Fibroblast of lung (primary cell): Measurements from ENCODE around the gene EBLN2. TPM values are rescaled to one million over a fixed set of nuclear protein-coding genes. Genes with fewer than 3 reads are reported as not detected.

ENCODE experiments used
- DNase-seq, 2 donors: peaks; one replicate each; pipeline versions ENCODE4 v3.0.0 to v3.0.0-alpha.2; 2010; ENCODE audit warnings: low read depth in 2 of 2
- H2AFZ ChIP-seq: 2 replicates; pipeline ENCODE4 v1.5.1; 2012; ENCODE audit warnings: low read length, control low read depth, inconsistent platforms
- H3K27ac ChIP-seq: 2 replicates; pipeline ENCODE4 v1.5.1; 2011; ENCODE audit warnings: low read length, control low read depth; ENCODE audit not compliant: insufficient read depth
- H3K27me3 ChIP-seq: 2 replicates; pipeline ENCODE4 v1.5.1; 2011; ENCODE audit warnings: mild to moderate bottlenecking, low read length; ENCODE audit not compliant: control insufficient read depth, insufficient read depth
- H3K36me3 ChIP-seq: 2 replicates; pipeline ENCODE4 v1.5.1; 2011; ENCODE audit warnings: low read length; ENCODE audit not compliant: control insufficient read depth, insufficient read depth
- H3K4me1 ChIP-seq: 2 replicates; pipeline ENCODE4 v1.5.1; 2011; ENCODE audit warnings: low read length; ENCODE audit not compliant: control insufficient read depth, insufficient read depth; ENCODE audit errors: extremely low read depth
- H3K4me2 ChIP-seq: 2 replicates; pipeline ENCODE4 v1.5.1; 2011; ENCODE audit warnings: low read length, control low read depth; ENCODE audit not compliant: insufficient read depth; ENCODE audit errors: extremely low read depth
- H3K4me3 ChIP-seq, 4 experiments: fragments of 200-600 bp in 1 of 4; sonication (generic) in 1 of 4; replicated peaks in 1 of 4; 2 replicates each; pipeline ENCODE4 v1.5.1; 2011 to 2016; ENCODE audit warnings: low read length in 4 of 4, low read depth in 3 of 4, mild to moderate bottlenecking in 3 of 4, control low read depth in 2 of 4, inconsistent platforms in 1 of 4, mixed read lengths in 1 of 4; ENCODE audit not compliant: insufficient read depth in 1 of 4; ENCODE audit errors: control extremely low read depth in 1 of 4
- H3K79me2 ChIP-seq: 2 replicates; pipeline ENCODE4 v1.5.1; 2012; ENCODE audit warnings: mild to moderate bottlenecking, low read length, inconsistent platforms; ENCODE audit not compliant: control insufficient read depth, insufficient read depth
- H3K9ac ChIP-seq: 2 replicates; pipeline ENCODE4 v1.5.1; 2011; ENCODE audit warnings: mild to moderate bottlenecking, low read length, control low read depth; ENCODE audit not compliant: insufficient read depth
- H3K9me3 ChIP-seq: 2 replicates; pipeline ENCODE4 v1.5.1; 2012; ENCODE audit warnings: low read depth, low read length; ENCODE audit not compliant: control insufficient read depth, insufficient read depth
- H4K20me1 ChIP-seq: 2 replicates; pipeline ENCODE4 v1.5.1; 2011; ENCODE audit warnings: low read length; ENCODE audit not compliant: control insufficient read depth, insufficient read depth; ENCODE audit errors: extremely low read depth
- CTCF ChIP-seq, 2 donors: IDR thresholded peaks in 1 of 2; conservative IDR thresholded peaks in 1 of 2; 1 replicate in 1 of 2; 2 replicates in 1 of 2; pipeline ENCODE4 v1.5.1; 2011 to 2012; ENCODE audit warnings: low read length in 2 of 2, control low read depth in 1 of 2, inconsistent platforms in 1 of 2, low read depth in 1 of 2, mild to moderate bottlenecking in 1 of 2
- EZH2 ChIP-seq: IDR thresholded peaks from 2 replicates; pipeline ENCODE4 v1.5.1; 2012; ENCODE audit warnings: low read length, control low read depth, mild to moderate bottlenecking; ENCODE audit errors: missing control alignments
- polyA plus RNA-seq, 2 donors: library from polyadenylated mRNA; depleted of rRNA in 1 of 2; stranded (reverse) in 1 of 2; unstranded in 1 of 2; fragments of >200 nt; gene quantifications; 2 replicates each; pipeline ENCODE4 v1.2.1, GENCODE V29; 2011 to 2012; ENCODE audit warnings: missing spikeins in 1 of 2
- total RNA-seq: library from RNA; depleted of rRNA; stranded (reverse); fragments of >200 nt; gene quantifications from 2 replicates; pipeline ENCODE4 v1.2.1, GENCODE V29; 2014

The EBLN2 gene
- total and polyA plus RNA-seq, 2 donors (not counting 1 experiment from before 2014, with no cell fraction given), result 0.87 to 3.0 TPM

- Histone ChIP-seq H4K20me1 (no peaks in the 10 kb centered on the region), H2AFZ (no peak overlapping the region), H3K36me3 (no peaks in the 10 kb centered on the region), H3K4me3 (no peak overlapping the region), H3K27ac (peak overlapping the region; percentile 19), H3K4me1 (peaks cover 3% of the 10 kb centered on the region), H3K4me2 (peak overlapping the region; percentile 20), H3K27me3 (no peaks in the 10 kb centered on the region), H3K9me3 (no peaks in the 10 kb centered on the region), H3K9ac (no peak overlapping the region), H3K79me2 (peaks cover 50% of the 10 kb centered on the region)
- TF ChIP-seq EZH2 (no peak), CTCF (conservative IDR thresholded peaks at IDR 0.05 in 1 of 2, IDR thresholded peaks at IDR 0.05 in 1 of 2; ENCODE audit: low read depth in 1 of 2, low read length in 2 of 2) (no peak)
- DNase-seq, result no peak
Observed at GRCh38 chr3:73055583-73055982, 5.9 kb upstream of the EBLN2 start.

- Histone ChIP-seq H3K4me1 (peaks cover 3% of the 10 kb centered on the region), H3K27ac (peak overlapping the region; percentile 19), H3K79me2 (peaks cover 44% of the 10 kb centered on the region), H3K27me3 (no peaks in the 10 kb centered on the region), H3K9me3 (no peaks in the 10 kb centered on the region), H3K9ac (no peak overlapping the region), H3K4me2 (peak overlapping the region; percentile 13), H3K36me3 (no peaks in the 10 kb centered on the region), H3K4me3 (no peak overlapping the region), H4K20me1 (no peaks in the 10 kb centered on the region), H2AFZ (no peak overlapping the region)
- DNase-seq, result peak in 1 of 2 donors; percentile 81
- peak in 1 of 2 donors; percentile 46 for TF ChIP-seq CTCF (conservative IDR thresholded peaks at IDR 0.05 in 1 of 2, IDR thresholded peaks at IDR 0.05 in 1 of 2; ENCODE audit: low read depth in 1 of 2, low read length in 2 of 2)
- TF ChIP-seq EZH2, result no peak
Observed at GRCh38 chr3:73056014-73056844, 5.2 kb upstream of the EBLN2 start.

- TF ChIP-seq EZH2, result no peak
- TF ChIP-seq CTCF (conservative IDR thresholded peaks at IDR 0.05 in 1 of 2, IDR thresholded peaks at IDR 0.05 in 1 of 2; ENCODE audit: low read depth in 1 of 2, low read length in 2 of 2), result no peak
- Histone ChIP-seq H3K4me1 (peaks cover 3% of the 10 kb centered on the region), H3K27ac (no peak overlapping the region), H3K9ac (no peak overlapping the region), H2AFZ (no peak overlapping the region), H3K79me2 (peaks cover 45% of the 10 kb centered on the region), H3K4me3 (no peak overlapping the region), H3K4me2 (no peak overlapping the region), H3K27me3 (no peaks in the 10 kb centered on the region), H3K36me3 (no peaks in the 10 kb centered on the region), H4K20me1 (no peaks in the 10 kb centered on the region), H3K9me3 (no peaks in the 10 kb centered on the region)
- no peak for DNase-seq
Observed at GRCh38 chr3:73056845-73057150, 4.7 kb upstream of the EBLN2 start.
